Left ventricle myocardium inferior (tissue), 1 donor: Measurements from ENCODE around the gene AUTS2. TPM values are rescaled to one million over a fixed set of nuclear protein-coding genes. Genes with fewer than 3 reads are reported as not detected.

Experiments
- DNase-seq: peaks from one replicate; pipeline ENCODE4 v3.0.0-alpha.2; 2020
- H3K27ac ChIP-seq: fragments of 200-600 bp; replicated peaks from 2 replicates; pipeline ENCODE4 v1.8.0; 2021
- H3K27me3 ChIP-seq: fragments of 200-600 bp; 2 replicates; pipeline ENCODE4 v1.8.0; 2021; ENCODE audit warnings: low read depth
- H3K36me3 ChIP-seq: fragments of 200-600 bp; 2 replicates; pipeline ENCODE4 v1.8.0; 2021
- H3K4me1 ChIP-seq: fragments of 200-600 bp; 2 replicates; pipeline ENCODE4 v1.8.0; 2021
- H3K4me3 ChIP-seq: fragments of 200-600 bp; 2 replicates; pipeline ENCODE4 v1.8.0; 2021; ENCODE audit warnings: mild to moderate bottlenecking, moderate library complexity
- H3K9me3 ChIP-seq: fragments of 200-600 bp; replicated peaks from 2 replicates; pipeline ENCODE4 v1.8.0; 2021
- intact Hi-C: fragments of 100-400 bp; cut with micrococcal nuclease; formaldehyde crosslinking; loops from one replicate; pipeline ENCODE4 v1.11.0; 2022
- total RNA-seq: library from RNA; stranded (reverse); fragmentation: NEBNext Ultra II Directional; extraction: Animal tissue kit (Norgen Biotek cat#: 25700); gene quantifications from one replicate; pipeline ENCODE4 v1.2.1, GENCODE V29; 2021
- TF ChIP-seq, protein P1 (sequence below): fragments of 200-600 bp; IDR thresholded peaks from 2 replicates; pipeline ENCODE4 v1.8.0; 2021; ENCODE audit warnings: antibody characterized with exemption, mild to moderate bottlenecking, borderline replicate concordance
- donor health status: DM: no; HTN: yes; CAD: no; lungs with severe emphysema.

Gene AUTS2
- total RNA-seq, 1 donor from 2014 or later = 10.5 TPM

DNA sequence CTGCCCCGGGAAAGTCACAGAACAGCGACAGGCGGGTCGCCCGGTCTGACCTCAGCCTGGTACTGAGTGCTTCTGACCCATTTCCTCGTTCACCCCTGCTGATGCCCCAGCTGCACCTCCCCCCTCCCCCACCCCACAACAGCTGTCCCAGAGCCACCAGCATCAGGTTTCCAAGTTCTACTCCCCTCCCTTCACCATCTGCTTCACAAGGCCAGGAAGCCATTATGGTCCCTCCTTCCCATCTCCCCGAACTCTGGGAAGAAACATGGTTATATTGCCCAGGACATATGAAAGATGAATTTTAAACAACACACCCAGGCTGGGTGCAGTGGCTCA is 1231.8 kb downstream of the AUTS2 start:
- Histone ChIP-seq H3K27me3 (peaks cover 61% of the 10 kb centered on the region), H3K9me3 (peaks cover 2% of the 10 kb centered on the region), H3K4me1 (peaks cover 6% of the 10 kb centered on the region), H3K36me3 (no peaks in the 10 kb centered on the region), H3K27ac (no peak overlapping the region), H3K4me3 (no peak overlapping the region)
- no peak for DNase-seq
- intact Hi-C loops = no loop called here
- TF ChIP-seq, protein P1, sequence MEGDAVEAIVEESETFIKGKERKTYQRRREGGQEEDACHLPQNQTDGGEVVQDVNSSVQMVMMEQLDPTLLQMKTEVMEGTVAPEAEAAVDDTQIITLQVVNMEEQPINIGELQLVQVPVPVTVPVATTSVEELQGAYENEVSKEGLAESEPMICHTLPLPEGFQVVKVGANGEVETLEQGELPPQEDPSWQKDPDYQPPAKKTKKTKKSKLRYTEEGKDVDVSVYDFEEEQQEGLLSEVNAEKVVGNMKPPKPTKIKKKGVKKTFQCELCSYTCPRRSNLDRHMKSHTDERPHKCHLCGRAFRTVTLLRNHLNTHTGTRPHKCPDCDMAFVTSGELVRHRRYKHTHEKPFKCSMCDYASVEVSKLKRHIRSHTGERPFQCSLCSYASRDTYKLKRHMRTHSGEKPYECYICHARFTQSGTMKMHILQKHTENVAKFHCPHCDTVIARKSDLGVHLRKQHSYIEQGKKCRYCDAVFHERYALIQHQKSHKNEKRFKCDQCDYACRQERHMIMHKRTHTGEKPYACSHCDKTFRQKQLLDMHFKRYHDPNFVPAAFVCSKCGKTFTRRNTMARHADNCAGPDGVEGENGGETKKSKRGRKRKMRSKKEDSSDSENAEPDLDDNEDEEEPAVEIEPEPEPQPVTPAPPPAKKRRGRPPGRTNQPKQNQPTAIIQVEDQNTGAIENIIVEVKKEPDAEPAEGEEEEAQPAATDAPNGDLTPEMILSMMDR = no peak

DNA sequence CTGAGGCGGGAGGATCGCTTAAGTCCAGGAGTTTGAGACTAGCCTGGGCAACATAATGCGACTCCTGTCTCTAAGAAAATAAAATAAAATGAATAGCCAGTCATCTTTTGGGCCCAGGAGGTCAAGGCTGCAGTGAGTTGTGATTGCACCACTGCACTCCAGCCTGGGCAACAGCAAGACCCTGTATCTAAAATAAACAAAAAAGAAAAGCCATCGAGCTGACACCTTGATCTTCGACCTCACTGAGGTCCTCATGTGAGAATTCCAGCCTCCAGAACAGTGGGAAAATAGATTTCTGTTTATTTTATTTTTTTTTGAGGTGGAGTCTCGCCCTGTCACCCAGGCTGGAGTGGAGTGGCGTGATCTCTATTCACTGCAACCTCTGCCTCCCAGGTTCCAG is 1232.2 kb downstream of the AUTS2 start:
- intact Hi-C loops = no loop called here
- Histone ChIP-seq H3K4me1 (peaks cover 6% of the 10 kb centered on the region), H3K9me3 (peaks cover 6% of the 10 kb centered on the region), H3K4me3 (no peak overlapping the region), H3K27ac (no peak overlapping the region), H3K36me3 (no peaks in the 10 kb centered on the region), H3K27me3 (peaks cover 63% of the 10 kb centered on the region)
- TF ChIP-seq, protein P1 = no peak
- no peak for DNase-seq

DNA sequence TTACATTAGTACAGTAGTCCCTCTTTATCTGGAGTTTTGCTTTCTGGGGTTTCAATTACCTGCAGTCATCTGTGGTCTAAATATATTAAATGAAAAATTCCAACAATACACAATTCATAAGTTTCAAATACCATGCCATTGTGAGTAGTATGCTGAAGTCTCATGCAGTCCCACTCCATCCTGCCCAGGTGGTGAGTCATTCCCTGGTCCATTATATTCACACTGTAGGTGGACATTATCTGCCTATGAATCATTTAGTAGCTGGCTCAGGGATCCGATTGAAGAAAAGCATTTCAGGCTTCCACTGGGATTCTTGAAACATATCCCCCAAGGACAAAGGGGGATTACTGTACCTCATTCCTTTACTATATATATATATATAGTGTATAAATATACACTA is 1235.5 kb downstream of the AUTS2 start:
- DNase-seq = no peak
- Histone ChIP-seq H3K4me1 (peaks cover 6% of the 10 kb centered on the region), H3K9me3 (peaks cover 7% of the 10 kb centered on the region), H3K27ac (no peak overlapping the region), H3K36me3 (no peaks in the 10 kb centered on the region), H3K27me3 (peaks cover 74% of the 10 kb centered on the region), H3K4me3 (no peak overlapping the region)
- TF ChIP-seq, protein P1 = no peak
- intact Hi-C loops = no loop called here

DNA sequence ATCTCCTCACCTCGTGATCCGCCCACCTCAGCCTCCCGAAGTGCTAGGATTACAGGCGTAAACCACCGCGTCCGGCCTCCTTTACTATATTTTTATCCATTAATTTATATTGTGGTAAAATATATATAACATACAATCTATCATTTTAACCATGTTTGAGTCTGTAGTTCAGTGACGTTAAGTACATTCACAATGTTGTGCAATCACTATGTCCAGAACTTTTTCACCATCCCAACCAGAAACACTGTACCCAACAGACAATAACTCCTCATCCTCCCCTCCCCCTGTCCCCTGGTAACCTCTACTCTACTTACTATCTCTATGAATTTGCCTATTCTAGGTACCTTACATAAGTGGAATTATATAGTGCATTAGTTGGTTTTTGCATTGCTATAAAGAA is 1236.1 kb downstream of the AUTS2 start:
- TF ChIP-seq, protein P1 = no peak

DNA sequence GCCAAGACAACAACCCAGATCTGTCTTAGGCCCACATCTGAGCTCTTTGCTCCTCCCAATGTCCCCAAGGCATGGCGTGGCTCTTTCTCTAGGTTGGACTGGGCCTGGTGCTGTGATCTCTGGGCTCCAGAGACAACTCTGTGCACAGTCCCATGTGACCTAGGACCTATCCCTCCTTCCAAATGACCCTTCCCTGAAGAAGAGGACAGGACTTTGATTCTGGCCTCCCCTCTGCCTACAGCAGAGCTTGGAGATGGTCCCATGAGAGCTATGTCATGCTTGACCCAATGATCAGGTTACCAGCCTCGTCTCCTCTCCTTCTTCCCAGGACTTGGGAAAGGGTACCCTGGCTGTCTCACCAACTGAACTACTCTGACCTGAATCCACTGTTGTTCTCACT is 1237.4 kb downstream of the AUTS2 start:
- Histone ChIP-seq H3K27me3 (peaks cover 61% of the 10 kb centered on the region), H3K4me1 (no peaks in the 10 kb centered on the region), H3K36me3 (no peaks in the 10 kb centered on the region), H3K27ac (no peak overlapping the region), H3K4me3 (no peak overlapping the region), H3K9me3 (peaks cover 7% of the 10 kb centered on the region)
- DNase-seq = no peak
- intact Hi-C loops = no loop called here
- TF ChIP-seq, protein P1 = no peak

More for the DNA sequence above, 1236.1 kb downstream of the AUTS2 start:
- intact Hi-C loops = no loop called here
- Histone ChIP-seq H3K4me3 (no peak overlapping the region), H3K27me3 (peaks cover 73% of the 10 kb centered on the region), H3K27ac (no peak overlapping the region), H3K9me3 (peaks cover 7% of the 10 kb centered on the region), H3K4me1 (peaks cover 3% of the 10 kb centered on the region), H3K36me3 (no peaks in the 10 kb centered on the region)
- no peak for DNase-seq

DNA sequence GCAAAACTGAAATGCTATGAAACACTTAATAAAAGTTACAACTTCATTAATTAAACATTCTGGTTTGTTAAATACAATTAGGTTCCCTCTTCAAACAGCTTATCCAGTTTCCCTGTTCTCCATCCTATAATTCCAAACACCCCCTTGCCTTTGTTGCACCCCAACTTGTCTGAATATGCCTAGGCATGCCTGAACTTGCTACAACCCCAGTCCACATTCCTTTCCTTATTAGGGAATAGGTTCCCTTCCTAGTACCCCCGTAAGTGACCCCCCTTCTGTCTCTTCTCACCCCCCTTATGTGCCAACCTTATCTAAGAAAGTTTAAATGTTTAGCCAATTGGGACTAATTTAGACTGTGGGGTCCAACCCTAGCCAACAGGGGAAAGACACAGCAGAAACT is 1238.0 kb downstream of the AUTS2 start:
- Histone ChIP-seq H3K4me1 (no peaks in the 10 kb centered on the region), H3K9me3 (peaks cover 7% of the 10 kb centered on the region), H3K4me3 (no peak overlapping the region), H3K27ac (no peak overlapping the region), H3K36me3 (no peaks in the 10 kb centered on the region), H3K27me3 (peaks cover 56% of the 10 kb centered on the region)
- intact Hi-C loops = no loop called here
- TF ChIP-seq, protein P1 = no peak
- DNase-seq = no peak
